GM12873 (cell line): ENCODE results near the gene TRIM46.

Experiments
- CTCF ChIP-seq: IDR thresholded peaks from 2 replicates; pipeline ENCODE4 v1.5.1; 2012; ENCODE audit warnings: low read depth, mild to moderate bottlenecking, moderate library complexity, low read length, control low read depth; ENCODE audit not compliant: insufficient read depth; ENCODE audit errors: missing control alignments

TRIM46 gene

GRCh38 chr1:155207806-155208540 lies 34.3 kb downstream of the TRIM46 start, which contains the start of gene THBS3:
Gene THBS3, minus strand, starts transcription at chr1:155207897. Its CDS starts 21 bp downstream, at chr1:155207876.
- no peak for TF ChIP-seq CTCF

GRCh38 chr1:155208541-155209311 lies 35.1 kb downstream of the TRIM46 start, which contains the start of gene MTX1:
Gene MTX1, plus strand, starts transcription at chr1:155208695. Its CDS starts 110 bp downstream, at chr1:155208805.
- no peak for TF ChIP-seq CTCF

GRCh38 chr1:155209312-155209721 lies 35.7 kb downstream of the TRIM46 start:
- TF ChIP-seq CTCF, result no peak

GRCh38 chr1:155210314-155211104 lies 36.9 kb downstream of the TRIM46 start:
- no peak for TF ChIP-seq CTCF

- no peak for TF ChIP-seq CTCF
These were observed 45.4 kb downstream of the TRIM46 start for GRCh38 chr1:155218854-155219591.

- TF ChIP-seq CTCF, result no peak
These were observed 46.0 kb downstream of the TRIM46 start for GRCh38 chr1:155219592-155220031.
